GM21717 (cell line): ENCODE data around the gene DMRT1.

Experiments
- ATAC-seq: cut with Tn5 transposase; IDR thresholded peaks from one replicate; pipeline ENCODE4 v1.9.1; 2021; ENCODE audit warnings: mild to moderate bottlenecking, moderate library complexity; ENCODE audit not compliant: unreplicated experiment

The DMRT1 gene

DNA sequence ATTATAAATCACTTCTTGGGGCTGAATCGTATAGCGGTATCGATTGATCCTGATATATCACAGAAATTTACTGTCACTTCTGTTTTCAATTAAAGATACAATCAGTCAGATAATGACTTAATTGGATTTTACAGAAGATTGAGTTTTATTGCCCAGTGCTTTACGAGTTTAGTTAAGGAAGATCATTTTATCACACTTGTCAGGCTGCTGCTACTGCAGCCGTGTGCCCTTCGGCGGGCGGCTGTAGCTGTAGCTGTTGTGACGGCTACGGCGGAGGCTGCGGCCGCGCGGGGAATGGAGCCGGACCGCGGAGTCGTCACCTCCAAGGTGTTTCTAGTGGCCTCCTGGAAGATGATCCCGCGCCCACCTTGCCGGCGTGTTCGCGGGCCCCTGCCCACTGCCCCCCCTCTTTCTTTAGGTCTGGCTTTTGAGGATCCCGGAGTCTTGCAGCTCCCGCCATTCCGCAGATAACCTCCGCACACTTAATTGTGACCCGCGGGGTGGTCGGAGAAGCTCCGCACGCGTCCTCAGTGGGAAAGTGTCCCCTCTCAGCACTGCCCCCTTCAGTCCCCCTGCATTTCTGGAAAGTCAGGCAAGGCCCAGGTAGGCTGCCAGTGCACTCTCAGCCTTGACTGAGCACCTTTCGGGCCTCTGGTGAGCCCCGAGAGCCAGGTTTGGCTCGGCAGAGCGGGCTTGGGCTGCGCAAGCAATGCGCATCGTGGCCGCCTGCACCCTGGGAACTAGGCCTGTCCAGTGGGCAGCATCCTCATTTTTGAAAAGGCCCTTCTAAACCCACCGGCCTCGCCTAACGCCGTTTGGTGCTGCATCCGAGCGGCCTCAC, 128.0 kb downstream of the DMRT1 start:
- ATAC-seq = no peak

GRCh38 chr9:970151-970996, 128.9 kb downstream of the DMRT1 start:
- ATAC-seq = no peak

DNA sequence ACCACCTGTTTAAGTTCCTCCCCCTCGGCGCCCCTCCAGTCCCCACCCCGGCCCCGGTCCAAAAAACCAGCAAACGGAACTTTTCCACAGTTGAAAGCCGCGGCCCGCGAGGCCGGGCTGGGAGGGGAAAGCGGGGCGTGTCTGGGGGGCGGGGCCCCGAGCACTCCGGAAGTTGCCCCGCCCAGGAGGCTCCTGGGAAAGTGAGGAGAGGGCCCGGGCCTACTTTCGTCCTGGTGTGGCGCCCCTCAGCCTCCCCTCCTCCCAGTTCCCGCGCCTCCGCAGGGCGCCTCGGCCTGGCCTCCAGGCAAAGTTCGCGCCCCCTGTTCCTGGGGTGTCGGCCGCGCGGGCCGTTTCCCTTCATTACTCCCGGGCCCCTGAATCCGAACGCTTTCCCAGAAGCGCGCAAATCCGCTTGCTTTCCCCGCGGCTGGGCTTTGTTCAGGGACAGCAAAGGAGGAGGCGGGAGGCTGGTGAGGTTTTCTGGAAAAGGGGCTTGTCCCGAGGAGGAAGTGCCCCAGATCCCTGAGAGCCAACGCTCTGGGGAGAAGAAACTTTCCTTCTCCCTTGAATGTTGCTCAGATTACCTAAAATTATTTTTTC, 130.5 kb downstream of the DMRT1 start:
- ATAC-seq = no peak

DNA sequence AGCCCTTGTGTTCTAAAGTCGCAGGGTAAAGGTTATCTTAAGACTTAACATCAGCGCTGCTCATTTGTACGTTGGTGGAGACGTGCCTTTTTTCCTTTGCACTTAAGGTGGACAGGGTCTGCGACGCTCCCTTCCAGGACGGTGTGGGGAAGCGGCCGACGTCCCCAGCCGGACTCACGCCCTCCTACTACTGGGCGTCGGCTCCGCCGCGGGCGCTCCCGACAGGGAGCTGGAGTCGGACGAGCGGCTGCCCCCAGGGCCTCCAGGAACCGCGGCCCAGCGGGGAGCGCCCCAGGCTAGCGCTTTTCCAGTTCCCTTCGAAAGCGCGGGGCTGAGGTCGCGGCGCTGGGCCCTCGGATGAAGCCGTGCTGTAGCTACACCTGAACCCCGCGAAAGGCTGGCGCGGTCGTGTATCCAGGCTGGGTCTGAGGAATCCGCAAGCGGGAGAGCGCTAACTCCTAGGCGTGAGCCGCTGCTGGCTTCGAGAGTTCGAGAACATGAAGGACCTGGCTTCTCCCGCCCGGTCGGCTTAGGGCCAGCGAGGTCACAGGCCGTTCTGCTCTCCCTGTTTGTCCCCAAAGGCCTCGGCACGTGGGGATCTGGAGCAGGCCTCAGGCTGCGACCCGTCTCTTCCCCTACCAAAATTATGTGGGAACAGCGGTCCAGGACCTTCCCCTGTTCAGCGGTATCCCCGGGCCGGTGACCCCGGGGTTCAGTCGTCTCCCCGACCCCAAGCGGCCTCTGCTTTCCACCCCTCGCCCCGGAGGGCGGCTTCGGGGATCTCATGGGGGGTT, 131.2 kb downstream of the DMRT1 start:
- ATAC-seq = no peak

DNA sequence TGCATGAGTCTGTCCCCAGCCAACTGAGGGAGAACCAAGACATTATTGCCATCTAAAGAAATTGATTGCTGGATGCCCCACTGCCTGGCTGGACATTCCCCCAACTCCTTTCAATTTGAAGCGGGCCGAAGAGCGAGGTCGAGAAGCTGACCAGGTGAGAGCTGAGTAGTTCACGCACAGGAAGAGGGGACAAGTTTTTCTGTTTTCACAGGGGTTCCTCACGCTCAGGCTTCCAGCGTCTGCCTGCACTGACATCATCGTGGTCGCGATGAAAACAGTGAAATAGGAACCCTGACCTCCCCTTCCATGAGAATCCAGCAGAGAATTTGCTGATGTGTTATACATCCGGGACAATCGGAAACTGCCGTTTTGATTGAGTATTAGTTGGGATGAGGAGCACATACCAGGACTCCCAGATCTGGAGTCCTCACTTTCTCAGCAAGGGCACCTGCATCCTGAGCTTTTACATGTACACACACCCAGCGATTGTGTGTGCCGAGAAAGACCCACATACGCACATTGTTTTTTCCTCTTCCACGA, 131.9 kb downstream of the DMRT1 start:
- ATAC-seq = no peak

- no peak for ATAC-seq
Measured at GRCh38 chr9:974031-974995, 132.8 kb downstream of the DMRT1 start.

GRCh38 chr9:974996-975739, 133.7 kb downstream of the DMRT1 start:
- no peak for ATAC-seq

DNA sequence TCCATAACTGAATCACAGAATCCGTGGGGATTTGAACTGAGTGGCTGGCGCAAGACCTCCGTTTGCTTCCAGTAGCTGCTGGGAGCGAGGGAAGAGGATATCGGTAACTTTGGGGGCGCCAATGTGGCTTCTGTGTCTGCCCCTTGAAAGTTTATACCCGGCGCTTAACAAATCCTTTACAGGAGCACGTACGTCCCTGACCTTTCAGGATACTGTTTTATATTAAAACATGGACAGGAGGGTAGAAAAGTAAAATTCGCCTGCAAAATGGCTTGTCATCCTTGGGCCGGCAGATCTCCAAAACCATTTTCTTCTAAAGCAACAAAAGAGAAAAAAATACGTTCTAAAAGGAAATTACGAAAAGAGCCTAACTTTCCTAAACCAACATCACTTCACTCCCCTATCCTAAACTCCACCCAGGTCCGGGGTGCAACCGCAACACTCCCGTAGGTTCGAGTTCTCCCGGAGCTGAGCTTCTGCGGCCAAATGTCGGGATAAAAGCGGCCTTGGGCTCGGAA, 134.3 kb downstream of the DMRT1 start:
- ATAC-seq = no peak

- no peak for ATAC-seq
Measured at GRCh38 chr9:976258-976942, 134.9 kb downstream of the DMRT1 start, which contains the start of gene DMRT3. Gene DMRT3, plus strand, starts transcription at chr9:976655. Its CDS starts 347 bp downstream, at chr9:977002.

DNA sequence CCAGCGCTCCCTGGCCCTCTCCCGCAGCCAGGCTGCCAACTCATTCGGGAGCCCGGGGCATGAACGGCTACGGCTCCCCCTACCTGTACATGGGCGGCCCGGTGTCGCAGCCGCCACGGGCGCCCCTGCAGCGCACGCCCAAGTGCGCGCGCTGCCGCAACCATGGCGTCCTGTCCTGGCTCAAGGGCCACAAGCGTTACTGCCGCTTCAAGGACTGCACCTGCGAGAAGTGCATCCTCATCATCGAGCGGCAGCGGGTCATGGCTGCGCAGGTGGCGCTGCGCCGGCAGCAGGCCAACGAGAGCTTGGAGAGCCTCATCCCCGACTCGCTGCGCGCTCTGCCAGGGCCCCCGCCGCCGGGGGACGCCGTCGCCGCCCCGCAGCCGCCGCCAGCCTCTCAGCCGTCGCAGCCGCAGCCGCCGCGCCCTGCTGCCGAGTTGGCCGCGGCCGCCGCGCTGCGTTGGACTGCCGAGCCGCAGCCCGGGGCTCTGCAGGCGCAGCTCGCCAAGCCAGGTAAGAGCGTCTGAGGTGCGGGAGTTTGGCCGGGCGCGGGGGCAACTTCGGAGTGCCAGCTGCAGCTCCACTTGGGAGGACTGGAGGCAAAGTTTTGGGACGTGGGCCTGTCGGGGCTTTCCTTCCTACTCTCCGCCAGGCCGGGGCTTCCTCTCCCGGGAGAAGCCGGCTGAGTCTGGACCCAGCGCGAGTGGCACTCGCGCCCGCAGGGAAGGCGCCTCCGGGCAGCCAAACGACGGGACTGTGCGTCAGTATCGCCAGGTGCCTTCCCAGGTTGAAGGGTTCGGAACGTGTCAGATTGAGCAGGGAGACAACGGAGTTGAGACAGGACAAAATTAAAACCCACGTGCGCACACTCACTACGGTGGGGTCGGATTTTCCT, 135.7 kb downstream of the DMRT1 start:
- no peak for ATAC-seq

GRCh38 chr9:977838-978830, 136.6 kb downstream of the DMRT1 start:
- ATAC-seq = no peak

DNA sequence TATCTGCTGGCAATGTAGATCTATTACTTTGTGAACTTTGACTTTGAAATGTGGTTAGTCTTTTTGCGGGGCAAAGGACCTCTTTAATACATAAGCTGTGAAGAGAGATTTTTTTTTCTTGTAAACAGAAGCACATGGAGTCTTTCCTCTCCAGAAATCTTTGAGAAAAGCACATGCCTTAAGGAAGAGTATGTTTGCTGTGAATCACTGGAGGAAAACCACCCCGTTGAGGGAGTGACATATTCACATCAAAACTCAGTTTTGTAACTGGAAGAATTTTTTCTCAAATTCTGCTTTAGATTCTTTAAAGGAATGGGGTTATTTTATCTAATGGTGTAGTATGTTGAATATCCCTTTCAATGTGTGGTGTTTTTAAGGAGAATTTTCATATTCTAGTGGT, 138.5 kb downstream of the DMRT1 start:
- no peak for ATAC-seq

DNA sequence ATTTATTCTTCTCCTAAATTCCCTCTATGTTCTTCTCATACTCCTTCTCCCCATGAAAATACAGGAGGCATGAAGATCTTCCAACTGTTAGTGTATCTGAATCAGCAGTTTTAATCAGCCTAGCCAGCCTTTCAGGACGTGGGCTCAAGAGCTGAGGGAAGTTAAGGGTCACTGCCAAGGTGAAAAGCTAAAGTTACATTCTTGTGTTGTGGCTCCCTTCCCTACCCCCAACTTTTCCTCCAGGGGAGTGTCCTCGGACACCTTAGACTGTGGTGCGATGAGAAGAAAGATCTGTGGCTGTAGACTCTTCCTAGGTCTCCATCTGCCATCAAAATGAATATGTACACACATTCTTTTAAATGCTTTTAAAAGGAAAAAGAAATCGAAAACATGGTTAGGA, 139.1 kb downstream of the DMRT1 start:
- ATAC-seq = no peak

GRCh38 chr9:981491-981898, 140.0 kb downstream of the DMRT1 start:
- ATAC-seq = no peak

DNA sequence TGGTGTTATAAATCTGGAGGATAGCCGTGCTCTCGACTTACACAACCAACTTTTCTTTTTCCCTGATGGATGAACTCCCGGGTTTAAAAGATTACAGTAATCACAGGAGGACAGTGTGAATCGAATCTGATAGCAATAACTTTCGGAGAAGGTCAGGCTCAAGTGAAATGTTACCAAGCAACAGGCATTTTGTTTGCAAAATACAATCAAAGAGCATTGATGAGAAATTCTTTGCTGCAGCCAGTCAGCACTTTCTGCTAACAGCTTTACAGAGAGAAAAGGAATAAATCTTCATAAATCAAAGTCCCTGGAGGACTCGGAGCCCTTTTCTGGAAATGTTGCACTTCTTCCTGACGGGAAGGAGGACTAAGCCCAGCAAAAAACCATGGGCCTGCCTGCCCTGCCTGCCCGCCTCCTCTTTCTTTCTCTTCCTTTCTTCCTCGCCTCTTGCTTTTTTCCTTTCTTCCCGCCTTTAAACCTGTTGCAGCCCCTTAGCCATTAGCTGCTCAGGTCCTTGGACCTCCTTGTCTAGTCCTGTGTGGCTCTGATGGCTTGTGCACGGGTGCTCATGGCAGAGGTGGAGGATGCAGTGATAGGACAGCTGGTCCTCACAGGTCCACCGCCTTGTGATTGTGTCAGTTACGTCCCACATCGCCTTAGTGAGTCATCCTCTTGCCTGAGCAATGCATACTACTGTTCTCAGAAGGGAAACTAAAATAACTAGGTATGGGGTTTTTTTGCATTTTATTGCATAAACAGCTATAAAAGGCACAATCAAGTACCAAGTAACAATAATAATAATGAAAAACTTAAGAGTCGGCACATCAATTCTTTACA, 141.1 kb downstream of the DMRT1 start:
- no peak for ATAC-seq
